Stimulated activated memory B cell treated with anti-CD40 and anti-IgM and Interleukin-4, amounts not matched to agents 10 μg/mL and 1 μg/mL and 100 μg/mL, for 72 hours (primary cell): ENCODE data around the gene GPR176.
A peak's percentile ranks its signal among the peaks of the same experiment; 100 is the strongest.

Source experiments
- ATAC-seq: fragments of 150-1000 bp; cut with Tn5 transposase; 2 replicates; pipeline ENCODE4 v1.10.0; 2021
- H3K27ac Mint-ChIP-seq: one replicate; pipeline ENCODE4 v1.8.0; 2022; ENCODE audit warnings: mild to moderate bottlenecking, mixed read lengths
- H3K27me3 Mint-ChIP-seq: one replicate; pipeline ENCODE4 v1.8.0; 2022; ENCODE audit warnings: mixed read lengths
- H3K36me3 Mint-ChIP-seq: one replicate; pipeline ENCODE4 v1.8.0; 2022; ENCODE audit warnings: mixed read lengths
- H3K4me1 Mint-ChIP-seq: one replicate; pipeline ENCODE4 v1.8.0; 2022; ENCODE audit warnings: mixed read lengths
- H3K4me3 Mint-ChIP-seq: one replicate; pipeline ENCODE4 v1.8.0; 2022; ENCODE audit warnings: mild to moderate bottlenecking, moderate library complexity, mixed read lengths
- H3K9me3 Mint-ChIP-seq: one replicate; pipeline ENCODE4 v1.8.0; 2022; ENCODE audit warnings: mixed read lengths

Gene GPR176, protein sequence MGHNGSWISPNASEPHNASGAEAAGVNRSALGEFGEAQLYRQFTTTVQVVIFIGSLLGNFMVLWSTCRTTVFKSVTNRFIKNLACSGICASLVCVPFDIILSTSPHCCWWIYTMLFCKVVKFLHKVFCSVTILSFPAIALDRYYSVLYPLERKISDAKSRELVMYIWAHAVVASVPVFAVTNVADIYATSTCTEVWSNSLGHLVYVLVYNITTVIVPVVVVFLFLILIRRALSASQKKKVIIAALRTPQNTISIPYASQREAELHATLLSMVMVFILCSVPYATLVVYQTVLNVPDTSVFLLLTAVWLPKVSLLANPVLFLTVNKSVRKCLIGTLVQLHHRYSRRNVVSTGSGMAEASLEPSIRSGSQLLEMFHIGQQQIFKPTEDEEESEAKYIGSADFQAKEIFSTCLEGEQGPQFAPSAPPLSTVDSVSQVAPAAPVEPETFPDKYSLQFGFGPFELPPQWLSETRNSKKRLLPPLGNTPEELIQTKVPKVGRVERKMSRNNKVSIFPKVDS

DNA sequence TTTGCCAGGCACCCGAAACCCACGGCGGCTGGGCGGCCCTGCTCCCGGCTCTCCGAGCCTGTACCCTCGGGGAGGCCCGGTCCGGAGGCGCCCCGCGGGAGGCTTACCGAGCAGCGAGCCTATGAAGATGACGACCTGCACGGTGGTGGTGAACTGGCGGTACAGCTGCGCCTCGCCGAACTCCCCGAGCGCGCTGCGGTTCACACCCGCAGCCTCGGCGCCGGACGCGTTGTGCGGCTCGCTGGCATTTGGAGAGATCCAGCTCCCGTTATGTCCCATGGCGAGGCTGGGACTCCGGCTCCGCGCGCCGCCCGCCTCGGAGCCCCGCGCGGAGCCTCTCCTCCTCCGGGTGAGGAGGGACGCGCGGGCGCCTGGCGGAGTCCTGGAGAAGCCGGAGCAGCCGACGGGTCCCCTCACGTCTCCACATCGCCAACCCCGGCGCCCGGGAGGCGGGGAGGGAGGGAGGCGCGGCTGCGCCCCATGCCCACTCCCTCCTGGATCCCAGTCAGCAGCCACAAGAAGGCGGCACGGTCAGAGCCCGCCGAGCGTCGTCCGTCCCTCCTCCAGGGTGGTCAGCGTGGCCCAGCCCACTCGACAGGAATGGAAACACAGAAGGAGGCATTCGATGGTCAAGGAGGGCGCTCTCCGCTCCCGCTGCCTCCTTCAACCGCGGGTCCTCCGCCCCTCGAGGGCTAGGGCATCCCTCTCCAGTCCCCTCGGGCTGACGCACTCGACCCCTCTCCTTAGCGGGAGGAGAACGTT lies at the start of gene GPR176:
GPR176 (minus strand) TSS at position 519 of the 762 bp plus-strand sequence; CDS start at position 279, 240 bp downstream.
- Mint-ChIP-seq H3K27me3 (peaks cover 27% of the 10 kb centered on the region), H3K27ac (peak within 1 kb of the TSS; percentile 74), H3K4me3 (peak within 1 kb of the TSS; percentile 85), H3K9me3 (no peaks in the 10 kb centered on the region), H3K36me3 (no peaks in the 10 kb centered on the region), H3K4me1 (peaks cover 26% of the 10 kb centered on the region)
- peak; percentile 7 for ATAC-seq

- no peaks in the 10 kb centered on the region for H3K9me3 Mint-ChIP-seq
- peaks cover 50% of the 10 kb centered on the region for H3K36me3 Mint-ChIP-seq
- H3K27me3 Mint-ChIP-seq, result no peaks in the 10 kb centered on the region
- H3K27ac Mint-ChIP-seq, result peak overlapping the region; percentile 85
- H3K4me1 Mint-ChIP-seq, result peaks cover 13% of the 10 kb centered on the region
- peak; percentile 87 for ATAC-seq
- H3K4me3 Mint-ChIP-seq, result no peak overlapping the region
Observed at GRCh38 chr15:39969002-39969394, 48.9 kb upstream of the GPR176 start.

- Mint-ChIP-seq H3K27me3 (no peaks in the 10 kb centered on the region), H3K9me3 (no peaks in the 10 kb centered on the region), H3K4me3 (peak overlapping the region; percentile 34), H3K36me3 (peaks cover 45% of the 10 kb centered on the region), H3K27ac (peak overlapping the region; percentile 85), H3K4me1 (peaks cover 13% of the 10 kb centered on the region)
- ATAC-seq, result peak; percentile 81
Observed at GRCh38 chr15:39968273-39969001, 48.4 kb upstream of the GPR176 start.

DNA sequence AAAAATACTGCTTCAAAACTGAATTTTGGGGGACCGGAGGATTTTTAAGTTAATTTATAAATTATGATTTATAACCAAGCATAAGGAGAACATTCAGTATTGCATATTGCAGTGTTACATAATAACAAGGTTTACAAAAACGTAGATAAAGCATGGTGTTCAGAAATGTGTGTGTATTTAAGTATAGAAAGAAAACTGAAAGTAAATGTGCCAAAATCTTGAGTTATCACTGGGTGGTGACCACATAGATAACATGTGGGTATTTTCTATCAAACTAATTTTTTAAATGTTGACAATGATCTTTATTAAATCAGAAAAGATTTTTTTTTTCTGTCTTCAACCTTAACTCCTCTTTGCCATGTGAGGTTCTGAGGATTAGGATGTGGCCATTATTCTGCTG lies 46.5 kb upstream of the GPR176 start:
- H3K9me3 Mint-ChIP-seq, result no peaks in the 10 kb centered on the region
- ATAC-seq, result no peak
- no peaks in the 10 kb centered on the region for H3K27me3 Mint-ChIP-seq
- no peak overlapping the region for H3K4me3 Mint-ChIP-seq
- H3K36me3 Mint-ChIP-seq, result peaks cover 47% of the 10 kb centered on the region
- peak overlapping the region; percentile 11 for H3K27ac Mint-ChIP-seq
- peaks cover 13% of the 10 kb centered on the region for H3K4me1 Mint-ChIP-seq

- no peak overlapping the region for H3K4me3 Mint-ChIP-seq
- H3K4me1 Mint-ChIP-seq, result peaks cover 12% of the 10 kb centered on the region
- H3K9me3 Mint-ChIP-seq, result no peaks in the 10 kb centered on the region
- no peaks in the 10 kb centered on the region for H3K27me3 Mint-ChIP-seq
- no peak for ATAC-seq
- H3K27ac Mint-ChIP-seq, result no peak overlapping the region
- H3K36me3 Mint-ChIP-seq, result peaks cover 34% of the 10 kb centered on the region
Observed at GRCh38 chr15:39963786-39964185, 43.7 kb upstream of the GPR176 start.

DNA sequence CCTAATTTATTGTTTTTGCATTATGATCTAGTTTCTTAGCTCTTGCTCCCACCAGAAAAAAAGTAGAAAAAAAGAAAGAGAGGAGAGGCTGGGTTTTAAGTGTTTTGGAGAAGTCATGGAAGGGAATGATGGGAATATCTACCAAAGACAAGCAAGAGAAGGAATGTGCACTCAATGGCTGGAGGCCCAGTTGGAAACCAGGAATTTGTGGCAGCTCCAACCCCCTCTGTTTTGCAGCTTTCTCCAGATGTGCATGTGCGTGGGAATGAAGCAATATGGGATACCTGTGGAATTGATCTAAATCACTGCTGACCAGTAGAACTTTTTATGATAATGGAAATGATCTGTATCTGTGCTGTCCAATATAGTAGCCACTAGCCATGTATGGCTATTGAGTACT lies 41.0 kb upstream of the GPR176 start:
- Mint-ChIP-seq H3K9me3 (no peaks in the 10 kb centered on the region), H3K4me1 (no peaks in the 10 kb centered on the region), H3K36me3 (peaks cover 38% of the 10 kb centered on the region), H3K27me3 (no peaks in the 10 kb centered on the region), H3K27ac (no peak overlapping the region), H3K4me3 (no peak overlapping the region)
- ATAC-seq, result no peak

- H3K27me3 Mint-ChIP-seq, result no peaks in the 10 kb centered on the region
- H3K9me3 Mint-ChIP-seq, result no peaks in the 10 kb centered on the region
- peaks cover 38% of the 10 kb centered on the region for H3K36me3 Mint-ChIP-seq
- no peak overlapping the region for H3K27ac Mint-ChIP-seq
- no peaks in the 10 kb centered on the region for H3K4me1 Mint-ChIP-seq
- no peak for ATAC-seq
- H3K4me3 Mint-ChIP-seq, result no peak overlapping the region
Observed at GRCh38 chr15:39960411-39960810, 40.3 kb upstream of the GPR176 start.

DNA sequence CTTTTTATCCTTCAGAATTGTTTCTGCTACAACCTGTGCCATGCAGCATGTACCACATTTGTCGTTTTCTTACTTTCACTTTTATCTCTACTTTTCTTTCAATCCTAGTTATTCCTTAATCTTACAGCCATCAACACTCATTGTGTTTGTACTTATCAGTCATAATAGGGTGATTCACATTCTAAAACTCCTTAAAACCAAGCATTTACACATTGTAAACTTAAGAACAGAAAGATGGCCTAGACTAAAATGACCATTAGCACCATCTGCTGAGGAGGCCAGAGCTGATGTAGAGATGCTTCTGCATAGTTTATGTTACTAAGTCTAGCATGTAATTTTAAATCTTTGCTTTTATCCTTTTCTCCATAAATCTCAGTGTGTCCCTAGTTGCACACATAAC lies 39.3 kb upstream of the GPR176 start:
- Mint-ChIP-seq H3K27ac (no peak overlapping the region), H3K4me1 (no peaks in the 10 kb centered on the region), H3K4me3 (no peak overlapping the region), H3K27me3 (no peaks in the 10 kb centered on the region), H3K9me3 (no peaks in the 10 kb centered on the region), H3K36me3 (peaks cover 46% of the 10 kb centered on the region)
- no peak for ATAC-seq

- Mint-ChIP-seq H3K4me1 (no peaks in the 10 kb centered on the region), H3K4me3 (no peak overlapping the region), H3K36me3 (peaks cover 54% of the 10 kb centered on the region), H3K9me3 (no peaks in the 10 kb centered on the region), H3K27ac (no peak overlapping the region), H3K27me3 (no peaks in the 10 kb centered on the region)
- no peak for ATAC-seq
Observed at GRCh38 chr15:39957481-39957880, 37.4 kb upstream of the GPR176 start.

GRCh38 chr15:39953521-39953920 lies 33.5 kb upstream of the GPR176 start:
- Mint-ChIP-seq H3K36me3 (peaks cover 73% of the 10 kb centered on the region), H3K4me1 (no peaks in the 10 kb centered on the region), H3K27me3 (no peaks in the 10 kb centered on the region), H3K9me3 (no peaks in the 10 kb centered on the region), H3K27ac (no peak overlapping the region), H3K4me3 (no peak overlapping the region)
- ATAC-seq, result no peak

- H3K9me3 Mint-ChIP-seq, result no peaks in the 10 kb centered on the region
- no peaks in the 10 kb centered on the region for H3K4me1 Mint-ChIP-seq
- H3K4me3 Mint-ChIP-seq, result no peak overlapping the region
- no peak overlapping the region for H3K27ac Mint-ChIP-seq
- peaks cover 60% of the 10 kb centered on the region for H3K36me3 Mint-ChIP-seq
- no peak for ATAC-seq
- H3K27me3 Mint-ChIP-seq, result no peaks in the 10 kb centered on the region
Observed at GRCh38 chr15:39951561-39951960, 31.5 kb upstream of the GPR176 start.

- no peak for ATAC-seq
Observed at GRCh38 chr15:39948817-39949216, 28.8 kb upstream of the GPR176 start.

GRCh38 chr15:39947401-39948197 lies 27.5 kb upstream of the GPR176 start:
- H3K4me1 Mint-ChIP-seq, result no peaks in the 10 kb centered on the region
- H3K36me3 Mint-ChIP-seq, result peaks cover 64% of the 10 kb centered on the region
- H3K27me3 Mint-ChIP-seq, result no peaks in the 10 kb centered on the region
- H3K9me3 Mint-ChIP-seq, result no peaks in the 10 kb centered on the region
- no peak for ATAC-seq
- H3K4me3 Mint-ChIP-seq, result no peak overlapping the region
- no peak overlapping the region for H3K27ac Mint-ChIP-seq

More at GRCh38 chr15:39948817-39949216, 28.8 kb upstream of the GPR176 start:
- H3K4me3 Mint-ChIP-seq, result no peak overlapping the region
- H3K36me3 Mint-ChIP-seq, result peaks cover 61% of the 10 kb centered on the region
- no peaks in the 10 kb centered on the region for H3K9me3 Mint-ChIP-seq
- H3K4me1 Mint-ChIP-seq, result no peaks in the 10 kb centered on the region
- no peaks in the 10 kb centered on the region for H3K27me3 Mint-ChIP-seq
- no peak overlapping the region for H3K27ac Mint-ChIP-seq

GRCh38 chr15:39946862-39947261 lies 26.8 kb upstream of the GPR176 start:
- ATAC-seq, result no peak
- Mint-ChIP-seq H3K4me3 (no peak overlapping the region), H3K36me3 (peaks cover 65% of the 10 kb centered on the region), H3K27me3 (no peaks in the 10 kb centered on the region), H3K4me1 (no peaks in the 10 kb centered on the region), H3K9me3 (no peaks in the 10 kb centered on the region), H3K27ac (no peak overlapping the region)
